ENCODE measurements around the gene YLPM1.
"Not testable (repeated sequence)": the region's sequence is repeated elsewhere in the genome, so short reads cannot be mapped to it uniquely, and the experiment has no call there.

The YLPM1 gene, protein sequence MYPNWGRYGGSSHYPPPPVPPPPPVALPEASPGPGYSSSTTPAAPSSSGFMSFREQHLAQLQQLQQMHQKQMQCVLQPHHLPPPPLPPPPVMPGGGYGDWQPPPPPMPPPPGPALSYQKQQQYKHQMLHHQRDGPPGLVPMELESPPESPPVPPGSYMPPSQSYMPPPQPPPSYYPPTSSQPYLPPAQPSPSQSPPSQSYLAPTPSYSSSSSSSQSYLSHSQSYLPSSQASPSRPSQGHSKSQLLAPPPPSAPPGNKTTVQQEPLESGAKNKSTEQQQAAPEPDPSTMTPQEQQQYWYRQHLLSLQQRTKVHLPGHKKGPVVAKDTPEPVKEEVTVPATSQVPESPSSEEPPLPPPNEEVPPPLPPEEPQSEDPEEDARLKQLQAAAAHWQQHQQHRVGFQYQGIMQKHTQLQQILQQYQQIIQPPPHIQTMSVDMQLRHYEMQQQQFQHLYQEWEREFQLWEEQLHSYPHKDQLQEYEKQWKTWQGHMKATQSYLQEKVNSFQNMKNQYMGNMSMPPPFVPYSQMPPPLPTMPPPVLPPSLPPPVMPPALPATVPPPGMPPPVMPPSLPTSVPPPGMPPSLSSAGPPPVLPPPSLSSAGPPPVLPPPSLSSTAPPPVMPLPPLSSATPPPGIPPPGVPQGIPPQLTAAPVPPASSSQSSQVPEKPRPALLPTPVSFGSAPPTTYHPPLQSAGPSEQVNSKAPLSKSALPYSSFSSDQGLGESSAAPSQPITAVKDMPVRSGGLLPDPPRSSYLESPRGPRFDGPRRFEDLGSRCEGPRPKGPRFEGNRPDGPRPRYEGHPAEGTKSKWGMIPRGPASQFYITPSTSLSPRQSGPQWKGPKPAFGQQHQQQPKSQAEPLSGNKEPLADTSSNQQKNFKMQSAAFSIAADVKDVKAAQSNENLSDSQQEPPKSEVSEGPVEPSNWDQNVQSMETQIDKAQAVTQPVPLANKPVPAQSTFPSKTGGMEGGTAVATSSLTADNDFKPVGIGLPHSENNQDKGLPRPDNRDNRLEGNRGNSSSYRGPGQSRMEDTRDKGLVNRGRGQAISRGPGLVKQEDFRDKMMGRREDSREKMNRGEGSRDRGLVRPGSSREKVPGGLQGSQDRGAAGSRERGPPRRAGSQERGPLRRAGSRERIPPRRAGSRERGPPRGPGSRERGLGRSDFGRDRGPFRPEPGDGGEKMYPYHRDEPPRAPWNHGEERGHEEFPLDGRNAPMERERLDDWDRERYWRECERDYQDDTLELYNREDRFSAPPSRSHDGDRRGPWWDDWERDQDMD (N-terminal part only)

DNA sequence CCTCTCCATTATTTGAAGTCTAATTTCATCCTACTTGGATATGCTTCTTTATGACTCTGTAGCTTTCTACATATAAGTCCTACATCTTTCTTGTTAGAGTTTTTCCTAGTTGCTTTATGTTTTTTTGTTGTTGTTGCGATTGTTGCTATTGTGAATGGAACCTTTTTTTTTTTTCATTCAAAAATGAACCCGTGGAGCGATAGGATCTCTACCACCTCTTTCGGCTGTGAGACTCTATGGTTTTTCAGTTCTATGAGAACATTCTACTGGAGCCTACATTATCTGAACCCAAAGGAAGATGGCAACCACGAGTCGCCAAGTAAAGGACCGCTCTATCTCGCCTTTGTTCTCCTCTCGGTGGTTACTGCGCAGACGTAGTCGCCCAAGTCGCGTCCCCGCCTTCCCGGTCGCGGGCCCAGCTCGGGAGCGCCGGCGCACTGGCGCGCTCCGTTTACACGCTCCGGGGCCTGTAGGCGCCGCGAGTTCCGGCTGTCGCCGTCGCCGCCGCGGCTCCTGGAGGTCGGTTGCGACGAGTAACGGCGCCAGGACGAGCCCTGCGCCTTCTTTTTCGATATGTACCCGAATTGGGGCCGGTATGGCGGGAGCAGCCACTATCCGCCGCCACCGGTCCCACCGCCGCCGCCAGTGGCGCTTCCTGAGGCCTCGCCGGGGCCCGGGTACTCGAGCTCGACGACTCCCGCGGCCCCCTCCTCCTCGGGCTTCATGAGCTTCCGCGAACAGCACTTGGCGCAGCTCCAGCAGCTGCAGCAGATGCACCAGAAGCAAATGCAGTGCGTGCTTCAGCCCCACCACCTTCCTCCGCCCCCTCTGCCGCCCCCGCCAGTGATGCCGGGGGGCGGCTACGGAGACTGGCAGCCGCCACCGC is at the start of gene YLPM1:
TSS of gene YLPM1 (plus strand) at position 400 of the 886 bp plus-strand sequence. CDS start at position 574, 174 bp downstream.
- DNase-seq, result peak; percentile 88

DNA sequence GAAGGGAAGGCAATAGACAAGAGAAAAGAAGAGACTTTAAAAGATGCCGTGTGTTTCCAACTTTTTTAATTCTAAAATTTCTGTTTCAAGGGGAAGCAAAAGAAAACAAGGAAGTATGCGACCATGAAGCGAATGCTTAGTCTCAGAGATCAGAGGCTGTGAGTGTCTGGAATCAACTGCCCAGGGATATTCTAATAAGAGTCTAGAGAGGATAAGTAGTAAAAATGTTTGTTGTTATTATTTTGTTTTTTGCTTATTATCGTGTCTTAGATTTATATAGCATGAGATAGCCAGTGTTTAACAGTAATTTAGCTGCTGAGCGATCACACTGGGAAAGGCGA is 49.8 kb upstream of the YLPM1 start:
- DNase-seq, result no peak

DNA sequence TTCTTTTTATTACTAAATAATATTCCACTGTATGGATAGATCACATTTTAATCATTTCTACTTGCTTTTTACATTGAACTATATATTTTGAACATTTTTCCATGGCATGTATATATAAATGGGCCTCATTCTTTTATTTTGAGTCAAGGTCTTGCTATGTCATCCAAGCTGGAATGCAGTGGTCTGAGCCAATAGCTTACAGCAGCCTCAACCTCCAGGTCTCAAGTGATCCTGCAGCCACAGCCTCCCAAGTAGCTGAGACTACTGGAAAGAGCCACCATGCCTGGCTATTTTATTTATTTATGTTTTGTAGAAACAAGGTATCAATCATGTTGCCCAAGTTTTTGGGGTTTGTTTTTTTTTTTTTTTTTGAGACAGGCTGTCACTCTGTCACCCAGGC is 42.6 kb upstream of the YLPM1 start:
- DNase-seq, result no peak

DNA sequence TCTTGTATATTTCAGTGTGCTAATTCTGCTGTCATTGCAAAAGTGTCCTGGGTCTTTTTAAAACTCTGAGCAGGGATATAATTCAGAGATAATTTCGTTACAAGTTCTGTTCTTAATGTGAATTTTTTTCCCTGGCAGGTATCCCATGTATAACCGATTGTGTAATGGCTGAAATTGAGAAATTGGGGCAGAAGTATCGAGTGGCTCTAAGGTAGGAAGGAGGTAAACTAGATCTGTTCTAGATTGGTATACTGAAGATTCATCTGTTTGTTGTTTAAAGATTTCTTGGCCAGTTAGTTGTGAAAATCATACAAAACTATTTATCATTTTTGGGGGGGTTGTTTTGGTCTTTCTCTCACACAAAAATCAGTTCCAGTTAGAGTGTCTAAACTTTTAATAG is 40.0 kb upstream of the YLPM1 start:
- DNase-seq, result no peak

DNA sequence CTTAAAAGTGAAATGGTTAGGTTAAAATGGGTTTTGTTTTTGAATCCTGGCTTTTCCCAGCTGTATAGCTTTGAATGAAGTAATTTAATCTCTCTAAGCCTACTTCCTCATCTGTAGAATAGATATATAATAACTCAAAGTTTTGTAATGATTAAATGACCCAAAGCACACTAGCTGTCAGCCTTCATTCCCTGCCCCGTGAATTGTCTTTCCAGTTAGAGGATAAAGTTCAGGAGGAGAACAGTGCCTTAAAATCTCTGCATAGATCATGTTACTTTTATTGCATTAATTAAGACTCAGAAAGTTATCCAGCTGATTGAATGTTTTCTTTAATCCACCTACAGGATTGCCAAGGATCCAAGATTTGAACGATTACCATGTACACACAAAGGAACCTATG is 30.7 kb upstream of the YLPM1 start:
- no peak for DNase-seq

DNA sequence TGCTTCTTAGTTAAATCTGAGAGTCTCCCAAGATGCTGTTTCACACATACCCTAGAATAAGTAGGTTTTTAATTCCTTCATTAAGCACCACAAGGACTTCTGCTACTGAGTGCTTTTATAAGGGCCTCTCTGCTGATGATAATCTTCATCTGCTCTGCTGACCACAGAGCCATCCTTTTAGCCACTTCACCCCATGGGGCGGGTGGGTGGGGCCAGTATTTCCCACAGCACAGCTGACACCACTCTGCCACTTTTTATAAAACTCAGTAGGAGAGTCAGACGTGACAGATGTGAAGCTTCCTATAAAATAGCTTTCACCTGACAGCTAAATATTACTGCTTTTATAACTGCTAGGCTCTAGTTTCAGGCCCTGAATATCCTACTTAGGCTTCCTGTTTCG is 29.9 kb upstream of the YLPM1 start:
- no peak for DNase-seq

DNA sequence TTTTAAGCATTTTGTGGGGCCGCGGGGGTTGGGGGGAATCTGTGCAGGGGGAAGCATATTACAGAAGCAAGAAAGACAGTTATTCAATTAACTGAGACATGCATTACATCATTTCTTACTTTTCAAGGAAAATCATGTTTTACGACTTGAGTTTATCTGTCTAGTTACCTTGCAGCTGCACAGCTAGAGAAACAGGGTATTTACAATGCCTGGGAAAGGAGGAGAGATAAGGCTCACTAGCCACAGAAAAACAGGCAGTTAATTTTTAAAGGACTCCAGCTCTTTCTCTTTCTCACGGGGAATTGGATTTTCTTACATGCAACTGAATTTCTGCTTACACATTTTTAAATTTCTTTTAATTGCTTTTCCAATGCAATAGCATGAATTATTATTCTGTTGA is 28.0 kb upstream of the YLPM1 start:
- DNase-seq, result no peak

DNA sequence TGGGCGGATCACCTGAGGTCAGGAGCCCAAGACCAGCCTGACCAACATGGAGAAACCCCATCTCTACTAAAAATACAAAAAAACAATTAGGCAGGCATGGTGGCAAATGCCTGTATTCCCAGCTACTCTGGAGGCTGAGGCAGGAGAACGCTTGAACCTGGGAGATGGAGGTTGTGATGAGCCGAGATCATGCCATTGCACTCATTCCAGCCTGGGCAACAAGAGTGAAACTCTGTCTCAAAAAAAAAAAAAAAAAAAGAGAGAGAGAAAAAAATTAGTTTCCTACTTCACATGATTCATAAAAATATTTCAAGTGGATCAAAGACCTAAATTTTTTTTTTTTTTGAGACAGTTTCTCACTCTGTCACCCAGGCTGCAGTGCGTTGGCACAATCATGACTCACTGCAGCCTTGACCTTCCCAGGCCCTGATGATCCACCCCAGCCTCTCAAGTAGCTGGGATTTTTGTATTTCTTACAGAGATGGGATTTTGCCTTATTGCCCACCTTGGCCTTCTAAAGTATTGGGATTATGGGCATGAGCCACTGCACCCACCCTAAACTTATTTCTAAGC is 25.3 kb upstream of the YLPM1 start:
- DNase-seq, result no peak

DNA sequence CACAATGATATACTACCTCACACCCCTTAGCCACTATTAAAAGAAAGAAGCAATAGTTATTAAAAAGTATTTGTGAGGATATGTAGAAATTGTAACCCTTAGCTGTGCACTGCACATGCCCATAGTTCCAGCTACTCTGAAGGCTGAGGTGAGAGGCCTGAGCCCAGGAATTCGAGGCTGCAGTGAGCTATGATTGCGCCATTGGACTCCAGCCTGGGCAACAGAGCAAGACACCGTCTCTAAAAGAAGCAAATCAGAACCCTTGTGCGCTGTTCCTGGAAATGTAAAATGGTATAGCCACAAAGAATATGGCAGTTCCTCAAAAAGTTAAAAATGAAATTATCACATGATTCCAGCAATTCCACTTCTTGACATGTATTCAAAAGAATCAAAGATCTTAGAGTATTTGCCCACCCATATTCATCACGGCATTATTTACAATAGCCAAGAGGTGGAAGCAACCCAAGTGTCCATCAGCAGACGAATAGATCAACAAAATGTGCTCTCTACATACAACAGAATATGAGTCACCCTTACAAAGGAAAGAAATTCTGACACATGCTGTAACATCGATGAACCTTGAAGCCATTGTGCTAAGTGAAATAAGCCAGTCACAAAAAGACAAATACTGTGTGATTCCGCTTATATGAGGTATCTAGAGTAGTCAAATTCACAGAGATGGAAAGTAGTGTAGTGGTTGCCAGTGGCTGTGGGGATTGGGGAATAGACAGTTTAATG is 23.7 kb upstream of the YLPM1 start:
- no peak for DNase-seq

DNA sequence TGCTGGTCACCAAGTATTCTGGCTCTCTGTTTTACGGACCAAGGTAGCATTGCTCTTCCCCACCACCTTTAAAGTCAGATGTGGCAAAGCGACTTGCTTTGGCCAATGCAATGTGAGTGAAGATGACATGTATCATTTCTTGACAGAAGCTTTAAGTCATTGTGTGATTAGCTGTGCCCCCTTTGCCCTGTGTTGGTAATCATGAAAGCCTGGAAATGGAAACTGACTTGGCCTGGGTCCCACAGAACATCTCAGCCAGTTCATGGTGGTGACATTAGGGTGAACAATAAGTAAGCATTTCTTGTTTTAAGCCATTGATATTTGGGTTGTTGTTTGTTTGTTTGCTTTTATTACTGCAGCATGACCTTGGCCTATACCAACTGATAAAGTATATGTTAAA is 15.9 kb upstream of the YLPM1 start:
- DNase-seq, result no peak

DNA sequence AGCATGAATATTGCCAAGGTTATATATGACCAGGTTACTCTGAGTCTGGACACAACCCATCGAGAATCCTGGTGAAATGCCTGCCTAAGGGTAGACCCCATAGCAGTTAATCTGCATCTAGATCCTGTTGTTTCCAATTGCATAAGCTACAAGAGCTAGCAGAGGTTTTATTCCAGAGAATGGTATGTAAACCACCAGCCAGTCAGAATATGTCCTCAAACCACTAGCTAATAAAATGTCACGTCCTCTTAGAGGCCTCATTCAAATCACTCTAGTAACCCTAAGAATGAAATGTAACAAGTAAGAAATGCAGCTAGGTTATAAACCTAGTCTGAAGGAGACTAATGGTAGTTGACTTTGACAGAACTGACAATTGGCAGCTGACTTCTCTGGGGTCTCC is 9.0 kb upstream of the YLPM1 start:
- no peak for DNase-seq

DNA sequence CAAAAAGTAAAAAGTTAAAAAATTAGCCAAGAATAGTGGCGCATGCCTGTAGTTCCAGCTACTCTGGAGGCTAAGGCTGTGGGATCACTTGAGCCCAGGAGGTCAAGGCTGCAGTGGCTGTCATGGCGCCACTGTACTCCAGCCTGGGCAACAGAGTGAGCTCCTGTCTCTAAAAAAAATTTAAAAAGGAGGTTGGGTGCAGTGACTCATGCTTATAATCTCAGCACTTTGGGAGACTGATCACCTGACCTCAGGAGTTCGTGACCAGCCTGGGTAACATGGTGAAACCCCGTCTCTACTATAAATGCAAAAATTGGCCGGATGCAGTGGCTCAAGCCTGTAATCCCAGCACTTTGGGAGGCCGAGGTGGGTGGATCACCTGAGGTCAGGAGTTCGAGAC is 8.2 kb upstream of the YLPM1 start:
- no peak for DNase-seq

DNA sequence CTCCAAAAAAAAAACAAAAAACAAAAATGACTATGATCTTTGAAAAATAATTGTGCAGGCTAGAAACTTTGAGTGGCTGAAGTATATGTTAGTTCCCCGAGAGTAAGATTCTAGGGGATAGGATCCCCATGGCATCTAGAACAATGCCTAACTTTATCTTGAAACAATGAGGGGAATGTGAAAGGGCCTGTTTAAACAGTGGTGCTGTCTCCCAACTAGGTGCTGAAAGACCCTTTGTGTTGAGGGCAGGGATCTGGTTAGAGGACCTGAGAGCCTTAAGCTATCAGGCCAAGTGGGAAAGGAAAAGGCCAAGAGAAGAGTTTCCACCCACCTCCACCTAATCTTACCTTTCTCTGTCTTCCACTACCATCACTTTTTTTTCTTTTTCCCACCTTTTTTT is 6.8 kb upstream of the YLPM1 start:
- DNase-seq, result no peak

DNA sequence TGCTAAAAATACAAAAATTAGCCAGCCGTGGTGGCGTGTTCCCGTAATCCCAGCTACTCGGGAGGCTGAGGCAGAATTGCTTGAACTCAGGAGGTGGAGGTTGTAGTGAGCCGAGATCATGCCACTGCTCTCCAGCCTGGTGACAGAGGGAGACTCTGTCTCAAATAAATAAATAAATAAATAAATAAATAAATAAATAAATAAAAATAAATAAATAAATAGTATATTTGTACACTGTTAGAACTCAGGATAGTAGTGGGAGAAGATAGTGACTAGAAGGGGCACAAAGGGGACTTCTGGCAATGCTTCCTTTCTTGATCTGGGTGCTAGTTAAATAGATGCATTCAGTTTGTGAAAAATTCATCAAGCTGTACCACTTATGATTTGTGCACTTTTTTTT is 4.6 kb upstream of the YLPM1 start:
- DNase-seq, result not testable (repeated sequence)

DNA sequence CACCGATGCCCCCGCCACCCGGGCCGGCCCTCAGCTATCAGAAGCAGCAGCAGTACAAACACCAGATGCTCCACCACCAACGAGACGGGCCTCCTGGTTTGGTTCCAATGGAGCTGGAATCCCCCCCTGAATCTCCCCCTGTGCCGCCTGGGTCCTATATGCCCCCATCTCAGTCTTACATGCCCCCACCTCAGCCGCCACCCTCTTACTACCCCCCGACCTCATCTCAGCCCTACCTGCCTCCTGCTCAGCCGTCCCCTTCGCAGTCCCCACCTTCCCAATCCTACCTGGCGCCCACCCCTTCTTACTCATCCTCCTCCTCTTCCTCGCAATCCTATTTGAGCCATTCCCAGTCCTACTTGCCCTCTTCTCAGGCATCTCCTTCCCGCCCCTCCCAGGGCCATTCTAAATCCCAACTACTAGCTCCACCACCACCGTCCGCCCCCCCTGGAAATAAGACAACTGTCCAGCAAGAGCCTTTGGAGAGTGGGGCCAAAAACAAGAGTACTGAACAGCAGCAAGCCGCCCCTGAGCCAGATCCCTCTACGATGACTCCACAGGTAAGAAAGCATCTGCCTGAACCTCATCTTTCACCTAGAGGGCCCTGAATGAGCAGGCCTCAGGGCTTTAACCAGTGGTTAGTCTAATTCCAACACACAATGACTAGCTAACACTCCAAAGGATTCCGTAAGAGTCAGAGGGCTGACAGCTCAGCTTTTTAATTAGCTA is 851 bp downstream of the YLPM1 start:
- no peak for DNase-seq

DNA sequence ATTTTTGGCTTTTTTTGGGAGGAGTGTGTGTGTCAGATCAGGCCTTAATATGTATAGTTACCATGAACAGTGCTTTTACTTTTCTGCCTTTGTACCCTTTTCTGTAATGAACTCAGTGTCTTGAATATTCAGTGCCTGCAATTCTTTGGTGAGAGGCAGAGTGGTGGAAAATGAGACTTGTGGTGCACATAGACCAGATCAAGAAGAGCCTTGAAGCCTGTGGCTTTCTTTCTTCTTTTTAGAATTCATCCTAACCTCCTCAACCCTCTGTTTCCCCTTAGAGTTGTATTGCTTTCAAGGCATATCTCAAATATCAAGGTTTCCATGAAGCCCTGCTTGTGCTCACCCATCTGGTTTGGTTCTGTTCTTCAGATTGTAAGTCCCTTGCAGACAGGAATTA is 2.6 kb downstream of the YLPM1 start:
- DNase-seq, result no peak

DNA sequence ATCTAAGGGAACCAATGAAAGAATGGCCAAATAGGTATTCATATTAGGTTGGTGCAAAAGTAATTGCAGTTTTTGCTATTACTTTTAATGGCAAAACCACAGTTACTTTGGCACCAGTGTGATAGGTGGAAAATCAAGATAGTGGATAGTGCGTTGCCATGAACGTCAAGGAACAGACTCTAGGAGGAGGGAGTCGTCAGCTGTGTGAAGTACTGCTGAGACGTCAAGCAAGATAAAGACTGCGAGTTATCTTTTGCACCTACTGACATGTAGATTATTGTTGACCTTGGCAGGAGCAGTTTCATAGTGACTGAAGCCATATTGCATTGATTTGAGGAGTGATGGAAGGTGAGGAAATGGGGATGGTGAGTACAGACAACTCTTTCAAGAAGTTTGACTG is 8.3 kb downstream of the YLPM1 start:
- no peak for DNase-seq

DNA sequence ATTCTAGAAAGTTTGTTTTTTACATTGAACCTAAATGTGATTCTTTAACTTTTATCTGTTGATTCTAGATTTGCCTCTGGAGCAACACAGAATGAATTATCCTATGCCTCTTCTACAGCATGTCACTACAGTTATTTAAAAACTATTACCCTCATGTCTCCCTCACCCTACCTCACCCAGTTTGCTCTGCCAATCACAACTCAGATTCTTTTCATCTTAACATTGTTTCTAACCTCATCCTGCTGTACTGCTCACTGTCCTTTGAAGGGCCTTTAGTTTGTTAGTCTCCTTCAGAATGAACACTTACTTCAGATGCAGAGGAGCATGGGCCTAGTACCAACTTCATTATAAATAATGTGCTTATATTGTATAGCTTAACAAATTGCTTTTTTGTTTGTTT is 21.5 kb downstream of the YLPM1 start:
- no peak for DNase-seq

DNA sequence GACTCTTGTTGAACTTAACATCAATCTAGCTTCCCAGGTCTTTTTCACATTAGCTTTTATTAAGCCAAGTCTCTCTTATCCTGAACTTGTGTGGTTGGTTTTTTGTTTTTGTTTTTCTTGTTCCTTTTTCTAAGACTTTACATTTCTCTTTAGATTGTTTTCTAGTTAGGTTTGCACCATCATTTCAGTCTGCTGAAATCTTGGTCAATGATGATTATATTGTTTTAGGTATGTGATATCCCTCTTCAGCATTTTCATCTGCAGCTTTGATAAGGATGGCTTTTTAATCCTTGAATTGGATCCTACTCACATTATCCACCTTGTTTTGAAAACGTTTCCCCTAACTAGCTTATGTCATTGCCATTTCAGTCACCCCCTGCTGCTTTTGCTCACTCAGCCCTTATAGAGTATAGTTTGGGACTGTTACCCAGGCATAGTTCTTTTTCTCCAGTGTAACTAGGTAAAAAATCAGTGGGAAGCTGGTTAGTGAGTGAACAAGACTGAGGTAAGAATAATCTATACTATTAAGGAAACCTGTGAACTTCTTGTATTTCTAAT is 22.0 kb downstream of the YLPM1 start:
- DNase-seq, result no peak

DNA sequence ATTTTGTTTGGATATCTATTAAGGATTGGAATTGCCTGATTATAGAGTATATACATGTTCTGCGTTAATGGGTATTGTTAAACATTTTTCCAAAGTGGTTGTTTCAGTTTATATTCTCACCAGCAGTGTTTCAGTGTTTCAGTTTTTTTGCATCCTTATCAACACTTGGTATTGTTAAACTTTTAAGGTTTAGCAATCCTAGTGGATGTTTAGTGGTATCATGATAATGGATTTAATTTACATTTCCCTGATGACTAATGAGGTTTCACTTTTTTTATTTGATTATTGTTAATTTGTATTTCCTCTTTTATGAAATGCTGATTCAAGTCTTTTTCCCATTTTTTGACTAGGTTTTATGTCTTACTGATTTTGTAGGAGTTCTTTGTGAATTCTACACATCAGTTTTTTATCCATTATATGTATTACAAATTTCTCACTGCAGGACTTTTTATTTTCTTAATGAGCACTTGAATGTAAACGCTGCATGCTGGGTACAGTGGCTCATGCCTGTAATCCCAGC is 23.7 kb downstream of the YLPM1 start:
- no peak for DNase-seq
